OCI-LY1 (cell line): ENCODE data around the gene COL12A1.

Experiments
- CTCF ChIP-seq: fragments of 200-600 bp; sonication (generic), shearing (Covaris generic); IDR thresholded peaks from 2 replicates; pipeline ENCODE4 v1.5.1; 2017; ENCODE audit warnings: mild to moderate bottlenecking, antibody characterized with exemption, low read length, moderate library complexity, mixed read lengths
- EZH2 ChIP-seq: fragments of 200-600 bp; sonication (generic), shearing (Covaris generic); IDR thresholded peaks from 2 replicates; pipeline ENCODE4 v1.8.0; 2017; ENCODE audit warnings: borderline replicate concordance, mixed run types, mild to moderate bottlenecking, antibody characterized with exemption, low read length, moderate library complexity, mixed read lengths

- TF ChIP-seq CTCF (no peak), EZH2 (no peak)
Observed at GRCh38 chr6:75183099-75183541, 22.7 kb downstream of the COL12A1 start.
